ENCODE results near the gene INTS14. TPM values are rescaled to one million over a fixed set of nuclear protein-coding genes. Genes with fewer than 3 reads are reported as not detected.

Gene INTS14
- total and polyA plus RNA-seq, 4 donors, result 14.8 to 38.2 (median 28.8) TPM

DNA sequence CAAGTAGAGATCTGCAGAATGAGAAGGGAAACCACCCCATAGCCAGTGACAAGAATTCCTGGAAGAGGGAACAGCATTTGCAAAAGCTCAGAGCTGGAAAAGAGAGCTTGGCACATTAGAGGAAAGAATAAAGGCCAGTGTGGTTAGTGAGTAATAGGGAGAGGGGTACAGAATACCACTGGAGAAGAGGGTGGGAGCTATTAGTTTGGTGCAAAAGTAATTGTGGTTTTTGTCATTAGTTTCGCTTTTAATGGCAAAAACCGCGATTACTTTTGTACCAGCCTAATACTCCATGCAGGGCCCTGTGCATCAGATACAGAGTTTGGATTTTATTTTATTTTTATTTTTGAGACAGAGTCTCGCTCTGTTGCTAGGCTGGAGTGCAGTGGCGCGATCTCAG is 20.6 kb upstream of the INTS14 start:
- Histone ChIP-seq H3K4me3 (no peak overlapping the region), H3K36me3 (ENCODE audit: control insufficient read depth in 4 of 4, insufficient read depth in 4 of 4, low read length in 4 of 4) (no peaks in the 10 kb centered on the region), H3K27ac (ENCODE audit: low read depth in 1 of 2, low read length in 1 of 2) (no peak overlapping the region), H3K9me3 (ENCODE audit: control insufficient read depth in 4 of 4, insufficient read depth in 3 of 4, low read length in 3 of 4) (no peaks in the 10 kb centered on the region), H3K4me1 (ENCODE audit: control insufficient read depth in 5 of 5, insufficient read depth in 5 of 5, low read length in 5 of 5) (peaks cover 0 to 61% (median 12%) of the 10 kb centered on the region in 5 donors), H3K27me3 (ENCODE audit: control insufficient read depth in 3 of 3, insufficient read depth in 3 of 3, low read length in 2 of 3) (no peaks in the 10 kb centered on the region), H3K9ac (ENCODE audit: insufficient read depth in 1 of 2, low read length in 2 of 2) (no peak overlapping the region)
- TF ChIP-seq, protein P1, sequence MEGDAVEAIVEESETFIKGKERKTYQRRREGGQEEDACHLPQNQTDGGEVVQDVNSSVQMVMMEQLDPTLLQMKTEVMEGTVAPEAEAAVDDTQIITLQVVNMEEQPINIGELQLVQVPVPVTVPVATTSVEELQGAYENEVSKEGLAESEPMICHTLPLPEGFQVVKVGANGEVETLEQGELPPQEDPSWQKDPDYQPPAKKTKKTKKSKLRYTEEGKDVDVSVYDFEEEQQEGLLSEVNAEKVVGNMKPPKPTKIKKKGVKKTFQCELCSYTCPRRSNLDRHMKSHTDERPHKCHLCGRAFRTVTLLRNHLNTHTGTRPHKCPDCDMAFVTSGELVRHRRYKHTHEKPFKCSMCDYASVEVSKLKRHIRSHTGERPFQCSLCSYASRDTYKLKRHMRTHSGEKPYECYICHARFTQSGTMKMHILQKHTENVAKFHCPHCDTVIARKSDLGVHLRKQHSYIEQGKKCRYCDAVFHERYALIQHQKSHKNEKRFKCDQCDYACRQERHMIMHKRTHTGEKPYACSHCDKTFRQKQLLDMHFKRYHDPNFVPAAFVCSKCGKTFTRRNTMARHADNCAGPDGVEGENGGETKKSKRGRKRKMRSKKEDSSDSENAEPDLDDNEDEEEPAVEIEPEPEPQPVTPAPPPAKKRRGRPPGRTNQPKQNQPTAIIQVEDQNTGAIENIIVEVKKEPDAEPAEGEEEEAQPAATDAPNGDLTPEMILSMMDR (IDR thresholded peaks at IDR 0.05; ENCODE audit: control extremely low read depth, extremely low read depth), result no peak
- DNase-seq, result no peak
- 92 to 98% methylated on average over 6 of the region's 6 CpGs for WGBS, 2 donors
- no peak for ATAC-seq (ENCODE audit: insufficient read depth, low FRiP score)

DNA sequence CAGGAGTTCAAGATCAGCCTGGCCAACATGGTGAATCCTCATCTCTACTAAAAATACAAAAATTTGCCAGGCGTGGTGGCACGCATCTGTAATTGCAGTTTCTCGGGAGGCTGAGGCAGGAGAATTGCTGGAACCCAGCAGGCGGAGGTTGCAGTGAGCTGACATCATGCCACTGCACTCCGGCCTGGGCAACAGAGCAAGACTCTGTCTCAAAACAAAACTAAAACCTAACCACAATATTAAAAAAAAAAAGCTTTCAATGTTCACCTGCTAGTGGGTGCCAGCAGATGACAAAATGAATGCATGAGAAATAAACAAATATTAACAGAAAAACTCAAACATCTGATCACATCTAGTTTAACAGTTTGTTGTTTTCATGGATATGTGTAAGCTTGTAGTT is 19.8 kb upstream of the INTS14 start:
- peaks cover 0 to 64% (median 12%) of the 10 kb centered on the region in 5 donors for H3K4me1 ChIP-seq (ENCODE audit: control insufficient read depth in 5 of 5, insufficient read depth in 5 of 5, low read length in 5 of 5)
- TF ChIP-seq, protein P1 (IDR thresholded peaks at IDR 0.05; ENCODE audit: control extremely low read depth, extremely low read depth), result no peak
- H3K9me3 ChIP-seq (ENCODE audit: control insufficient read depth in 4 of 4, insufficient read depth in 3 of 4, low read length in 3 of 4), result no peaks in the 10 kb centered on the region
- H3K9ac ChIP-seq (ENCODE audit: insufficient read depth in 1 of 2, low read length in 2 of 2), result no peak overlapping the region
- peaks cover 0 to 1% (median 0%) of the 10 kb centered on the region in 4 donors for H3K36me3 ChIP-seq (ENCODE audit: control insufficient read depth in 4 of 4, insufficient read depth in 4 of 4, low read length in 4 of 4)
- DNase-seq (no peak), ATAC-seq (ENCODE audit: insufficient read depth, low FRiP score) (no peak)
- H3K27me3 ChIP-seq (ENCODE audit: control insufficient read depth in 3 of 3, insufficient read depth in 3 of 3, low read length in 2 of 3), result no peaks in the 10 kb centered on the region
- no peak overlapping the region for H3K4me3 ChIP-seq
- H3K27ac ChIP-seq (ENCODE audit: low read depth in 1 of 2, low read length in 1 of 2), result no peak overlapping the region
- WGBS, 2 donors, result 88 to 93% methylated on average over 5 of the region's 5 CpGs

DNA sequence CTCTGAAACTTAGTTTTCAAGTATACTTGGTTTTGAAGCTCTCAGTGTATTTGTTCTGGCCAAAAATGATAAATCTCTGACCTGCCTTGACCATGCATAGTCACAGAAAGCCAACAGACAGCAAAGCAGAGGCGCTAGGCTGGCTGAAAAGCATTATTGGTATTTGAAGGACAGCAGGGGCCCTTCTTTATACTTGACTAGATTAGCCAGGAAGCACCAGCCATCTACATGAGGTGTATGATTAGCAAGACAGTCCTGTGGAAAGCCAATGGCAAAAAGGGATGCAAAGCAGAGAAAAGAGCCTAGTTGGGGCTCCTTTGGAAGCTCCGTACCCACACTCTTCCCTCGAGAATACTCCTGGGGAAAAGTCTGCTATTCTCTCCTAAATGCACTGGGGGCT is 18.6 kb upstream of the INTS14 start:
- Histone ChIP-seq H3K27me3 (ENCODE audit: control insufficient read depth in 3 of 3, insufficient read depth in 3 of 3, low read length in 2 of 3) (no peaks in the 10 kb centered on the region), H3K36me3 (ENCODE audit: control insufficient read depth in 4 of 4, insufficient read depth in 4 of 4, low read length in 4 of 4) (peaks cover 0 to 12% (median 3%) of the 10 kb centered on the region in 4 donors), H3K9me3 (ENCODE audit: control insufficient read depth in 4 of 4, insufficient read depth in 3 of 4, low read length in 3 of 4) (no peaks in the 10 kb centered on the region), H3K4me1 (ENCODE audit: control insufficient read depth in 5 of 5, insufficient read depth in 5 of 5, low read length in 5 of 5) (peaks cover 0 to 61% (median 12%) of the 10 kb centered on the region in 5 donors), H3K4me3 (no peak overlapping the region), H3K27ac (ENCODE audit: low read depth in 1 of 2, low read length in 1 of 2) (no peak overlapping the region), H3K9ac (ENCODE audit: insufficient read depth in 1 of 2, low read length in 2 of 2) (no peak overlapping the region)
- WGBS, 2 donors, result 90 to 95% methylated on average over 3 of the region's 3 CpGs
- ATAC-seq (ENCODE audit: insufficient read depth, low FRiP score) (no peak), DNase-seq (no peak)
- TF ChIP-seq, protein P1 (IDR thresholded peaks at IDR 0.05; ENCODE audit: control extremely low read depth, extremely low read depth), result no peak

DNA sequence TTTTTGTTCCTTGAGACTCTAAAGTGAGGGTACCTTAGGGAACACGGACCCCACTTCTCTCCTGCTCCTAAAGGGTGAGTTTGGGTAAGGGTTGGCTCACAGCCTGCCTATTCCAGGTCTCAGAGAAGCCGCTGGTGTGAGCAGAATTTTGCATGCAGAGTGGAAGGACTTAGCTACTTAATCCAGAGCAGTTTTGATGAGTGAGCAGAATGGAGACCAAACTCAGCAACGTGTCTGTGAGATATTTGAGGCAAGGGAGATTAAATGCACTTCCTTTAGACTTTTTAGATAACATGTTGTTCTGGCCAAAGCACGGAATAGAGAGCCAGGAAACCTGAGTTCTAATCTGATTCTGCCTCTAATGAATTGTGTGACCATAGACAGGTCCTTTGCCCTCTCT is 15.9 kb upstream of the INTS14 start:
- Histone ChIP-seq H3K4me1 (ENCODE audit: control insufficient read depth in 5 of 5, insufficient read depth in 5 of 5, low read length in 5 of 5) (peaks cover 0 to 35% (median 0%) of the 10 kb centered on the region in 5 donors), H3K9me3 (ENCODE audit: control insufficient read depth in 4 of 4, insufficient read depth in 3 of 4, low read length in 3 of 4) (no peaks in the 10 kb centered on the region), H3K36me3 (ENCODE audit: control insufficient read depth in 4 of 4, insufficient read depth in 4 of 4, low read length in 4 of 4) (peaks cover 0 to 17% (median 3%) of the 10 kb centered on the region in 4 donors), H3K4me3 (no peak overlapping the region), H3K27ac (ENCODE audit: low read depth in 1 of 2, low read length in 1 of 2) (no peak overlapping the region), H3K9ac (ENCODE audit: insufficient read depth in 1 of 2, low read length in 2 of 2) (no peak overlapping the region), H3K27me3 (ENCODE audit: control insufficient read depth in 3 of 3, insufficient read depth in 3 of 3, low read length in 2 of 3) (no peaks in the 10 kb centered on the region)
- ATAC-seq (ENCODE audit: insufficient read depth, low FRiP score) (no peak), DNase-seq (peak in 1 of 3 donors; percentile 36)
- TF ChIP-seq, protein P1 (IDR thresholded peaks at IDR 0.05; ENCODE audit: control extremely low read depth, extremely low read depth), result no peak
- WGBS, 2 donors, result 73 to 86% methylated on average over 4 of the region's 4 CpGs

All from lung (tissue), 12 donors.